ENCODE results near the gene C3orf80.

- no peak for TF ChIP-seq EZH2phosphoT487 (IDR thresholded peaks at IDR 0.05)
- TF ChIP-seq CTCF (IDR thresholded peaks at IDR 0.05): no peak
- TF ChIP-seq EZH2 (IDR thresholded peaks at IDR 0.05): no peak
Measured at GRCh38 chr3:160218136-160218535, 7.1 kb upstream of the C3orf80 start.

Data from neural progenitor cell (in vitro differentiated cells).